OCI-M2 (cell line): Measurements from ENCODE around the gene POLR1D.

ENCODE experiments used
- DNase-seq: peaks from one replicate; lab custom pipeline; 2025; ENCODE audit not compliant: unreplicated experiment; lab: John Stamatoyannopoulos, UW

Gene POLR1D

DNA sequence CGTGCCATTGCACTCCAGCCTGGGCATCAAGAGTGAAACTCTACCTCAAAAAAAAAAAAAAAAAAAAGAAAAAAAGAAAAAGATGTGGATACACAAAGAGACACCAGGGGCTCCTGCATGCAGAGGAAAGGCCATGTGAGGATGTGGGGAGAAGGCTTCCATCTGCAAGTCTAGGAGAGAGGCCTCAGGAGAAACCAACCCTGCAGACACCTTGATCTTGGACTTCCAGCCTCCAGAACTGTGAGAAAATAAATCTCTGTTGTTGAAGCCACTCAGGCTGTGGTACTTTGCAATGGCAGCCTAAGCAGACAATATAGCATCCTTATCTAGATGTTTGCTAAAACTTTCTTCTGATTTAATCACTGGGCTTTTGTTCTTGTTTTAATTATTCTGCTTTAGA is 50.3 kb downstream of the POLR1D start:
- no peak for DNase-seq
